HUDEP-2 (cell line): Measurements from ENCODE around the gene MCTP1.

Experiments used
- DNase-seq, 76 experiments: peaks; one replicate each; lab custom pipeline; 2025; ENCODE audit not compliant: unreplicated experiment in 76 of 76; lab: John Stamatoyannopoulos, UW

Gene MCTP1

DNA sequence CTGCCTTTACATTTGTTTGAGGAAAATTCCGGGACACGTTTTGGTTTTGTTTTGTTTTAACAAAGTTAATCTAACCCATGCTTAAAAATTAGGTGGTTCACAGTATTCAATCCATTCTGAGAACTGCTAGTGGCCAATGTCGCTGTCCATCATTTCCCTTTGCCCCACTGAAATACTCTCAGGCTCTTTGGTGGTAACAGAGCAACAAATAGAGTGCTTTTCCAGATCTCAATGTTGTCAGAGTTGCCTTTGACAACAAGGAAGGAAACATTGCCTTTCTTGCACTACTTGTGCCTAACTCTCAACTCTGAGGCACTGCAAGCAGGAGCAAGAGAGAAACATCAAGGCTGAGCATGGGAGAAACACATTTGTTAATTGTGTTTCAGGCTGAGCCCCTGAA lies 154.0 kb downstream of the MCTP1 start:
- DNase-seq, result no peak

DNA sequence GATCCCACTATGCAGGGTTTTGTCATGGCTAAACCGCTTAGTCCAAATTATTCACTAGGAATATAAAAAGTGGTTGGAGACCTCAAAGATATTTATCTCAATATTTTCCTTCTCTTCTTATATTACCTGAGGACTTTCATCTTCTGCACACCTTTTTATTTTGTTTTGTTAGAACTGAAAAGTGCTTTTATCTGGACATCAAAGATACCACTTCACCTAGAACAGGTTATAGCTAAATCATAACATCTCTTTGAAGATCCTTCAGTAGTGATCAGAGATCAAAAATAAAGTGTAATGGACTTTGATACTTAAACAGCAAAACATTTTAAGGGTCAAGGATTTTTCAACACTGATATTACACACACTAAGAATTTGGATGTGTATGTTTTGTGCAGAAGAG lies 160.2 kb downstream of the MCTP1 start:
- no peak for DNase-seq

- no peak for DNase-seq
These were observed 160.8 kb downstream of the MCTP1 start for GRCh38 chr5:95124101-95124500.

- no peak for DNase-seq
These were observed 170.0 kb downstream of the MCTP1 start for GRCh38 chr5:95114902-95115301.

- no peak for DNase-seq
These were observed 170.6 kb downstream of the MCTP1 start for GRCh38 chr5:95114305-95114704.

GRCh38 chr5:95113489-95113888 lies 171.4 kb downstream of the MCTP1 start:
- no peak for DNase-seq

DNA sequence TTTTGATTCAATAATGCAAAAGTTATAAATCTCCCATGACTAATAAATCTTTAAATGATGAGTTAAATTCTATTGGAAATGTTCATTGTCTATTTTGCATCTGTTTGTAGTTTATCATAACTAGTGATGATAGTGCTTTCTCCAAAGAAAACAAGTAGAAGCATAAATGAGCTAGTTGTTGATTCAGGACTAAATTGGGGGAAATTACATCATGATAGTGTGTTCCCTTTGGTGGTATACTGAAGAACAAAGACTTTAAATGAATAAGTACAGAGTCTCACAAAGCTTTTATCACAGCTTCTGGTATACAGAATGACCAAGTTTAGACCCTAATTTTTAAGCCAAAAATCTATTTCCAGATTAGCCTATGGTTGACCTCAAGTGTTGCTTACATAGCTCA lies 173.8 kb downstream of the MCTP1 start:
- no peak for DNase-seq

DNA sequence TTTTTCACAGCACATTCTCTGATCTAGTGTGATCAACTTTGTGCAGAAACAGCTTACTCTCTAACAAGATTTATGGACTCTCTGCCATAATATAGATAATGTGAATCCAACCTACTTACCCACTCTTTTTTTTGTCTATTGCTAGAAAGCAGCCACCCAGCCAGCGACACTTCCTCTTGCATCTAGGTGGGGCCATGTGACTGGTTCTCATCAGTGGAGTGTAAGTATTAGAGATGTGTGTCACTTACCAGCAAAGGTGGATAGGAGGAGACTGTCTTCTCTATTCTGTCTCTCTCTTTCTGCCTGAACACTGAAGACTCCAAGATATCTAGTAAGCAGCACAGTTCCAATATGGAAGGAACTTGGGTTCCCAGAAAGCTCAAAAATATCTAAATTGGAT lies 174.8 kb downstream of the MCTP1 start:
- no peak for DNase-seq

GRCh38 chr5:95107138-95107537 lies 177.8 kb downstream of the MCTP1 start:
- DNase-seq, result no peak

- no peak for DNase-seq
These were observed 179.3 kb downstream of the MCTP1 start for GRCh38 chr5:95105638-95106037.

- DNase-seq, result no peak
These were observed 182.2 kb downstream of the MCTP1 start for GRCh38 chr5:95102687-95103086.

- no peak for DNase-seq
These were observed 182.8 kb downstream of the MCTP1 start for GRCh38 chr5:95102080-95102479.

DNA sequence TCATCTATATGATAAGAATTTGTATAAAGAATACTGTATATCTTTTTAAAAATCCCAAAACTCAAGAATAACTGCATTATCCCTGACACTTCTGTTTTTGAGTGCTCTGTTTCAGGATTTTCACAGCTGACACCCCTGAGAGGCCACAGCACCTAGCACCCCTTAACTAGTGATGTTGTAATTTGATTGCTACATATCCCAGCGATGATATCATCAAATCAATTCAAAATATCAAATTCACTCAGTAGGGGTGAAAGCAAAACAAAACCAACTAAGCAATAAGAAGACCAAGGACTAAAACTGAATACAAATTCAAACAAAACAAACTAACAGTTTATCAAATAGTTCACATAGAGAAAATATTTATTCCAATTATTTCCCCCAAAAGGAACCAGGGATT lies 184.3 kb downstream of the MCTP1 start:
- no peak for DNase-seq

DNA sequence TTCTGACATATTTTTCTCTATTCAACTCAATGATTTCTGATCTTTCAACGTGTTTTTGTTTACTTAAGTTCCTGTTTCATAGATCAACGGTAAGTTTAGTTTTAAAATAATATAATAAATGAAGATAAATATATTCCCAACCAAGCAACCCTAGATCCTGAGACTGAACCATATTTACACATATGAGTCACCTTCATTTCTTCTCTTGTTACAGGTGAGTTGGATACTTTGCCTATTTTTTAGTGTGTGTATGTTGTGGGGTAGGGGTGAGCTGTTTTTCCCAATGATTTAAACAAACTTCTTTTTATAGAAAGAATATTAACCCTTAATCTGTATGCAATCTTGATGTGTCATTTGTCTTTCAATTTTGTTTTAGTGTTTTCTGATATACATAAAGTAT lies 186.9 kb downstream of the MCTP1 start:
- DNase-seq, result no peak

GRCh38 chr5:95093211-95093610 lies 191.7 kb downstream of the MCTP1 start:
- no peak for DNase-seq

DNA sequence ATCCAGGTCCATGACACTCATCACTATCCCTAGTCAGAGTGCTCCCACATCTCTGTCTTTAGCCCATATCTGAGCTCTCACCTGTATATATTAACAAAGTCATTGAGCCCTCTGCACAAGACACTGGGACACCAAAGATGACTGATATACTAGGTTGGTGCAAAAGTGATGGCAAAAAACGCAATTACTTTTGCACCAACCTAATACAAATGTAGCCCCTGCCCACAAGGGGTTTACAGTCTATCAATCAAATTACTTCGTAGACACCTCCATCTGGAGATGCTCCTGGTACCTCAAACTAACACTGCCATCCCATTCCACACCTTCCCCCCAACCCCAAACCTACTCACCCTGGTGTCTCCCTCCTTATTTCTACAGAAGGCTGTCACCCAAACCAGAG lies 194.1 kb downstream of the MCTP1 start:
- no peak for DNase-seq

GRCh38 chr5:95087816-95088317 lies 197.0 kb downstream of the MCTP1 start:
- DNase-seq, result no peak

GRCh38 chr5:95086927-95087815 lies 197.7 kb downstream of the MCTP1 start:
- DNase-seq, result no peak

GRCh38 chr5:95084757-95085156 lies 200.1 kb downstream of the MCTP1 start:
- no peak for DNase-seq

DNA sequence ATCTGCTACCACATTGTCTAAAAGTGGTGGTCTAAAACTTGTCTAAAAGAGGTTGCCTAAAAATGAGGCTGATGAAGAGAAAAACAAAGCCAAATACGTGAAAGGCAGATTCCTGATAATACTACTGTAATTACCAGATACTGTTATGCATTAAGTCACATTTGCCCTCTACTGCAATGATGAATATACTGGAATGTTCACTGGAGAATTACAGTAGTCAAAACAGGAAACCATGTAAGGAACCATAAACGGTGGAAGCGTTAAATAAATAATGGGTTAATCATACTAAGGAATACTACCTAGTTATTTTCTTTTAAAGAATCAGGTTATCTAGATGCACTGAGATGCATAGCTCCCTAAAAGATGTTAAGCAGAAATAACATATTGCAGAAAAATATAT lies 201.3 kb downstream of the MCTP1 start:
- no peak for DNase-seq

- DNase-seq, result no peak
These were observed 202.9 kb downstream of the MCTP1 start for GRCh38 chr5:95081982-95082381.

DNA sequence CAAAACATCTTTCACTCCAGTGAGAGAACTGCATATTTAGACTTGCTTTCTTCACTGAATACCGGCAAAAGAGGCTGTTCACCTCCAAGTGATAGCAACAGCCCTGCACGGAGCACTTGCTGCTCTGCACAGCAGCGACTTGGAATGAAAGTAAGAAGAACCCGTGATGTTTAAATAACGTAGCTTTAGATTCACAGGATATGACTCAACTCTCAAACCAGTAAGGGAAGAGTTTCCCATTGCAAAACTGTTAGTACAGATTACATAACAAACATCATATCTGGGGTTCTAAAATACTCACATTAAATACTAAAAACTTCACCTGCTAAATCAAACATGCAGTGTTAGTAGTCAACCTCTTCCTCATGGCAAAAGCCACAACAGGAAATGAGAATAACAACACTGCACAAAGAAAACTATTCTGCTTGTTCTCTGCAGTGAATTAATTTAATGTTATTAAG lies 203.4 kb downstream of the MCTP1 start:
- peak in 4 of 76 experiments; percentile 4 to 34 (median 20) for DNase-seq
